ENCODE data around the gene ICAM2.

ICAM2 gene

GRCh38 chr17:64051153-64051552, 30.7 kb upstream of the ICAM2 start:
- in situ Hi-C loops (cut with HindIII; ENCODE audit: low sequenced_read_pairs) = no loop called here
- no peak overlapping the region for H3K4me3 ChIP-seq (ENCODE audit: low read depth, low read length)
- TF ChIP-seq, protein P1, sequence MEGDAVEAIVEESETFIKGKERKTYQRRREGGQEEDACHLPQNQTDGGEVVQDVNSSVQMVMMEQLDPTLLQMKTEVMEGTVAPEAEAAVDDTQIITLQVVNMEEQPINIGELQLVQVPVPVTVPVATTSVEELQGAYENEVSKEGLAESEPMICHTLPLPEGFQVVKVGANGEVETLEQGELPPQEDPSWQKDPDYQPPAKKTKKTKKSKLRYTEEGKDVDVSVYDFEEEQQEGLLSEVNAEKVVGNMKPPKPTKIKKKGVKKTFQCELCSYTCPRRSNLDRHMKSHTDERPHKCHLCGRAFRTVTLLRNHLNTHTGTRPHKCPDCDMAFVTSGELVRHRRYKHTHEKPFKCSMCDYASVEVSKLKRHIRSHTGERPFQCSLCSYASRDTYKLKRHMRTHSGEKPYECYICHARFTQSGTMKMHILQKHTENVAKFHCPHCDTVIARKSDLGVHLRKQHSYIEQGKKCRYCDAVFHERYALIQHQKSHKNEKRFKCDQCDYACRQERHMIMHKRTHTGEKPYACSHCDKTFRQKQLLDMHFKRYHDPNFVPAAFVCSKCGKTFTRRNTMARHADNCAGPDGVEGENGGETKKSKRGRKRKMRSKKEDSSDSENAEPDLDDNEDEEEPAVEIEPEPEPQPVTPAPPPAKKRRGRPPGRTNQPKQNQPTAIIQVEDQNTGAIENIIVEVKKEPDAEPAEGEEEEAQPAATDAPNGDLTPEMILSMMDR (IDR thresholded peaks at IDR 0.05; ENCODE audit: low read depth, low read length) = no peak
- no peak for DNase-seq (ENCODE audit: low read depth, low spot score)

DNA sequence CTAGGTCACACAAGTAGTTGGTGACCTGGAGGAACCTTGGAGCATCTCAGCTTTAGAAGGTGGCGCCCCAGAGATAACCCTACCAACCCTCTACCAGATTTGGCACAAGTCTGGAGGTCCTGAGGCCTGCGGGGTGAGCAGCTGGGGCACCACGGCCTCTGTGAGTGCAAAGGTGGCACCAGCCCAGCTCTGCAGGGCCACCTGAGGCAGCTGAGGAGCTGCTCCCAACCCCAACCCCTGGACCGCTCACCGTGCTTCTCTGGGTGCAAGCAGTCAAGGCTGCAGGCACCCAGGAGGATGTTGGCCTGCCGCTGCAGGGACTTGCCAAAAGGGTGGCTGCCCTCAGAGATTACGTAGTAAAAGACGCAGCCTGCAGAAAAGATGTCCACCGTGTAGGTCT, 28.4 kb upstream of the ICAM2 start:
- H3K4me3 ChIP-seq (ENCODE audit: low read depth, low read length) = no peak overlapping the region
- in situ Hi-C loops (cut with HindIII; ENCODE audit: low sequenced_read_pairs) = no loop called here
- no peak for DNase-seq (ENCODE audit: low read depth, low spot score)
- TF ChIP-seq, protein P1 (IDR thresholded peaks at IDR 0.05; ENCODE audit: low read depth, low read length) = no peak

DNA sequence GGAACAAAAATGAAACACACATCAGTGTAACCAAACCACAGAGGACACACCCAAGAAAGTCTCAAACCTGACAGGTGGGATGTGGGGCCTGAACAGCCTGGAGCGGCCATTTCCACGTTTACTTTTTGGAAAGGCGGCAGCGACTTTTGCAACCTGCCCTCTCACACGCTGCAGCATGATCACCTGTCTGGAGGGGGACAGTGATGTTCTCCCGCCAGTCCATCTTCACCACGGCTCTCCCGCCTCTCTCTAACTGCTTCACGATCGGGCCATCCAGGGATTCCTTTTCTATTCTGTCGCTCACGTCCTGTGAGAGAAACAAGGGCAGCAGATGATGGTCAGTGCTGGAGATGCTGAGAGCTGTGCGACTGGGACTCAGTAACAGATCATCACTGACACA, 24.7 kb upstream of the ICAM2 start:
- DNase-seq (ENCODE audit: low read depth, low spot score) = no peak
- in situ Hi-C loops (cut with HindIII; ENCODE audit: low sequenced_read_pairs) = no loop called here
- no peak overlapping the region for H3K4me3 ChIP-seq (ENCODE audit: low read depth, low read length)
- TF ChIP-seq, protein P1 (IDR thresholded peaks at IDR 0.05; ENCODE audit: low read depth, low read length) = no peak

- TF ChIP-seq, protein P1 (IDR thresholded peaks at IDR 0.05; ENCODE audit: low read depth, low read length) = no peak
- no peak overlapping the region for H3K4me3 ChIP-seq (ENCODE audit: low read depth, low read length)
- DNase-seq (ENCODE audit: low read depth, low spot score) = no peak
- in situ Hi-C loops (cut with HindIII; ENCODE audit: low sequenced_read_pairs) = no loop called here
Observed at GRCh38 chr17:64042700-64043485, 22.5 kb upstream of the ICAM2 start.

DNA sequence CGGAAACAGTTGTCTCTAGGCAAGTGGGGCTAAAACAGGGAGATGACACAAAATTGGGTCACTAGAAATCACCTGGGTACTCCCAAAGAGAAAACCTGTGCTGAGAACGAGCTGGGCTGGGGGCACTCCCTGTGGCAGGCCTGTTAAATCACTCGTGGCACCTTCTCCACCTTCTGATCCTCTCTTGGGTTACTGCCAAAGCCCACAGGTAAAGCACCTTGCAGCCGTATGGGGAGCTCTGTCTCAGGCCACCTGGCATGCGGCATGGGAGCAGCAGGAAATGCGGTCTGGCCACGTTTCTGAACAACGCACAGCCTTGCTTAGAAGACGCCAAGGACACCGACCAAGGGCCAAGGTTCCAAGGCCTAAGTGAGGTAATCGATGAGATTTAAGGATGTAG, 21.5 kb upstream of the ICAM2 start:
- H3K4me3 ChIP-seq (ENCODE audit: low read depth, low read length) = no peak overlapping the region
- TF ChIP-seq, protein P1 (IDR thresholded peaks at IDR 0.05; ENCODE audit: low read depth, low read length) = no peak
- DNase-seq (ENCODE audit: low read depth, low spot score) = no peak
- in situ Hi-C loops (cut with HindIII; ENCODE audit: low sequenced_read_pairs) = no loop called here

- in situ Hi-C loops (cut with HindIII; ENCODE audit: low sequenced_read_pairs) = no loop called here
Observed at GRCh38 chr17:64040206-64040605, 19.8 kb upstream of the ICAM2 start.

More at GRCh38 chr17:64040206-64040605, 19.8 kb upstream of the ICAM2 start:
- TF ChIP-seq, protein P1 (IDR thresholded peaks at IDR 0.05; ENCODE audit: low read depth, low read length) = no peak
- no peak for DNase-seq (ENCODE audit: low read depth, low spot score)
- no peak overlapping the region for H3K4me3 ChIP-seq (ENCODE audit: low read depth, low read length)

Data from astrocyte of the spinal cord (primary cell).